Embryonic facial prominence (tissue), 1 donor: Measurements from ENCODE around the gene SIPA1L3.

ENCODE experiments used
- DNase-seq: peaks from one replicate; pipeline ENCODE4 v3.0.0-alpha.2; 2016; ENCODE audit errors: extremely low spot score

The SIPA1L3 gene

GRCh38 chr19:38105574-38105973 lies 198.6 kb downstream of the SIPA1L3 start:
- no peak for DNase-seq

GRCh38 chr19:38107129-38107528 lies 200.1 kb downstream of the SIPA1L3 start:
- no peak for DNase-seq

GRCh38 chr19:38111898-38112297 lies 204.9 kb downstream of the SIPA1L3 start:
- DNase-seq, result no peak

- no peak for DNase-seq
These were observed 207.6 kb downstream of the SIPA1L3 start for GRCh38 chr19:38114651-38115050.

- DNase-seq, result no peak
These were observed 208.3 kb downstream of the SIPA1L3 start for GRCh38 chr19:38115271-38115802.

- DNase-seq, result no peak
These were observed 211.2 kb downstream of the SIPA1L3 start for GRCh38 chr19:38118176-38118575.

GRCh38 chr19:38120471-38121025 lies 213.5 kb downstream of the SIPA1L3 start:
- DNase-seq, result no peak

- DNase-seq, result no peak
These were observed 215.5 kb downstream of the SIPA1L3 start for GRCh38 chr19:38122402-38123093.

GRCh38 chr19:38125238-38125637 lies 218.2 kb downstream of the SIPA1L3 start:
- DNase-seq, result no peak

GRCh38 chr19:38130399-38130798 lies 223.4 kb downstream of the SIPA1L3 start:
- DNase-seq, result no peak

- DNase-seq, result no peak
These were observed 225.8 kb downstream of the SIPA1L3 start for GRCh38 chr19:38132781-38133180.

GRCh38 chr19:38133319-38133718 lies 226.3 kb downstream of the SIPA1L3 start:
- DNase-seq, result no peak

GRCh38 chr19:38134540-38135149 lies 227.6 kb downstream of the SIPA1L3 start:
- no peak for DNase-seq

GRCh38 chr19:38135150-38135998 lies 228.4 kb downstream of the SIPA1L3 start:
- DNase-seq, result no peak

GRCh38 chr19:38139122-38139521 lies 232.1 kb downstream of the SIPA1L3 start:
- no peak for DNase-seq

GRCh38 chr19:38141108-38141507 lies 234.1 kb downstream of the SIPA1L3 start:
- no peak for DNase-seq

GRCh38 chr19:38142176-38143035 lies 235.4 kb downstream of the SIPA1L3 start:
- DNase-seq, result no peak

- no peak for DNase-seq
These were observed 236.8 kb downstream of the SIPA1L3 start for GRCh38 chr19:38143847-38144246.

- DNase-seq, result no peak
These were observed 237.7 kb downstream of the SIPA1L3 start for GRCh38 chr19:38144667-38145066.

- DNase-seq, result no peak
These were observed 238.6 kb downstream of the SIPA1L3 start for GRCh38 chr19:38145623-38146022.

- no peak for DNase-seq
These were observed 241.3 kb downstream of the SIPA1L3 start for GRCh38 chr19:38148337-38148736.
